ENCODE data around the gene INTS11. TPM values are rescaled to one million over a fixed set of nuclear protein-coding genes. Genes with fewer than 3 reads are reported as not detected.
A peak's percentile ranks its signal among the peaks of the same experiment; 100 is the strongest.

The INTS11 gene
- total RNA-seq, 1 donor from 2014 or later = 84.8 TPM

GRCh38 chr1:1307923-1308755 lies 16.3 kb downstream of the INTS11 start, which contains the start of the genes ACAP3 and PUSL1:
TSS of gene ACAP3 (minus strand) at chr1:1307930. CDS start at chr1:1307815, 115 bp downstream.
TSS of gene PUSL1 (plus strand) at chr1:1308597. CDS start at chr1:1308644, 47 bp downstream.
- peak within 1 kb of the TSS; percentile 91 for H3K27ac Mint-ChIP-seq (ENCODE audit: unreplicated experiment)
- peaks cover 8% of the 10 kb centered on the region for H3K4me1 Mint-ChIP-seq (ENCODE audit: low read depth, unreplicated experiment)
- Histone ChIP-seq H3K79me2 (ENCODE audit: insufficient read depth, low read length) (peaks cover 66% of the 10 kb centered on the region), H3K4me3 (ENCODE audit: insufficient read depth, low read depth, low read length) (peak within 1 kb of the TSS; percentile 78), H3K9ac (ENCODE audit: low read length) (peak within 1 kb of the TSS; percentile 81), H3K27me3 (ENCODE audit: insufficient read depth, low read length) (no peaks in the 10 kb centered on the region), H3K4me2 (ENCODE audit: low read length) (peak within 1 kb of the TSS; percentile 96), H4K20me1 (ENCODE audit: insufficient read depth, low read length) (peaks cover 72% of the 10 kb centered on the region), H3K27ac (ENCODE audit: low read depth, low read length) (peak within 1 kb of the TSS; percentile 70), H3K9me3 (ENCODE audit: insufficient read depth, low read depth, low read length) (no peaks in the 10 kb centered on the region), H3K36me3 (ENCODE audit: insufficient read depth, low read length) (peaks cover 1% of the 10 kb centered on the region), H2AFZ (ENCODE audit: low read depth, low read length) (peak within 1 kb of the TSS; percentile 62), H3K4me1 (ENCODE audit: insufficient read depth, low read length) (peaks cover 41% of the 10 kb centered on the region)
- H3K4me3 Mint-ChIP-seq (ENCODE audit: unreplicated experiment) = peak within 1 kb of the TSS; percentile 92
- TF ChIP-seq EZH2 (IDR thresholded peaks at IDR 0.05; ENCODE audit: insufficient read depth, low read length) (no peak), CTCF (IDR thresholded peaks at IDR 0.05; ENCODE audit: insufficient read depth, low read depth, low read length) (no peak)
- H3K9me3 Mint-ChIP-seq (ENCODE audit: unreplicated experiment) = no peaks in the 10 kb centered on the region
- H3K36me3 Mint-ChIP-seq (ENCODE audit: low read depth, unreplicated experiment) = peaks cover 4% of the 10 kb centered on the region
- no peak for FAIRE-seq
- no peaks in the 10 kb centered on the region for H3K27me3 Mint-ChIP-seq (ENCODE audit: low read depth, unreplicated experiment)
- peak; percentile 81 for DNase-seq (ENCODE audit: low read depth)

GRCh38 chr1:1307261-1307922 lies 17.1 kb downstream of the INTS11 start:
- peaks cover 4% of the 10 kb centered on the region for H3K36me3 Mint-ChIP-seq (ENCODE audit: low read depth, unreplicated experiment)

More at GRCh38 chr1:1307261-1307922, 17.1 kb downstream of the INTS11 start:
- H3K27me3 Mint-ChIP-seq (ENCODE audit: low read depth, unreplicated experiment) = no peaks in the 10 kb centered on the region
- Histone ChIP-seq H3K4me2 (ENCODE audit: low read length) (peak overlapping the region; percentile 88), H3K4me1 (ENCODE audit: insufficient read depth, low read length) (peaks cover 41% of the 10 kb centered on the region), H3K27me3 (ENCODE audit: insufficient read depth, low read length) (no peaks in the 10 kb centered on the region), H2AFZ (ENCODE audit: low read depth, low read length) (peak overlapping the region; percentile 56), H3K27ac (ENCODE audit: low read depth, low read length) (peak overlapping the region; percentile 37), H4K20me1 (ENCODE audit: insufficient read depth, low read length) (peaks cover 70% of the 10 kb centered on the region), H3K79me2 (ENCODE audit: insufficient read depth, low read length) (peaks cover 61% of the 10 kb centered on the region), H3K36me3 (ENCODE audit: insufficient read depth, low read length) (no peaks in the 10 kb centered on the region), H3K9ac (ENCODE audit: low read length) (peak overlapping the region; percentile 79), H3K9me3 (ENCODE audit: insufficient read depth, low read depth, low read length) (no peaks in the 10 kb centered on the region), H3K4me3 (ENCODE audit: insufficient read depth, low read depth, low read length) (peak overlapping the region; percentile 78)
- H3K9me3 Mint-ChIP-seq (ENCODE audit: unreplicated experiment) = no peaks in the 10 kb centered on the region
- H3K4me1 Mint-ChIP-seq (ENCODE audit: low read depth, unreplicated experiment) = peaks cover 8% of the 10 kb centered on the region
- DNase-seq (ENCODE audit: low read depth) = no peak
- no peak for FAIRE-seq
- no peak for TF ChIP-seq EZH2 (IDR thresholded peaks at IDR 0.05; ENCODE audit: insufficient read depth, low read length)
- TF ChIP-seq CTCF (IDR thresholded peaks at IDR 0.05; ENCODE audit: insufficient read depth, low read depth, low read length) = no peak
- H3K4me3 Mint-ChIP-seq (ENCODE audit: unreplicated experiment) = peak overlapping the region; percentile 92
- peak overlapping the region; percentile 91 for H3K27ac Mint-ChIP-seq (ENCODE audit: unreplicated experiment)

Measured in astrocyte (in vitro differentiated cells and primary cell).